SH-SY5Y (cell line): Measurements from ENCODE around the gene PAXX.

ENCODE experiments used
- GATA2 ChIP-seq: IDR thresholded peaks from 2 replicates; pipeline ENCODE4 v1.6.1; 2011; ENCODE audit warnings: mild to moderate bottlenecking, low read depth, low read length
- GATA3 ChIP-seq: IDR thresholded peaks from 2 replicates; pipeline ENCODE4 v1.6.1; 2011; ENCODE audit warnings: low read depth, mild to moderate bottlenecking, low read length, moderate library complexity

Gene PAXX

GRCh38 chr9:137040568-137040967 lies 48.3 kb downstream of the PAXX start:
- TF ChIP-seq GATA2 (no peak), GATA3 (no peak)

DNA sequence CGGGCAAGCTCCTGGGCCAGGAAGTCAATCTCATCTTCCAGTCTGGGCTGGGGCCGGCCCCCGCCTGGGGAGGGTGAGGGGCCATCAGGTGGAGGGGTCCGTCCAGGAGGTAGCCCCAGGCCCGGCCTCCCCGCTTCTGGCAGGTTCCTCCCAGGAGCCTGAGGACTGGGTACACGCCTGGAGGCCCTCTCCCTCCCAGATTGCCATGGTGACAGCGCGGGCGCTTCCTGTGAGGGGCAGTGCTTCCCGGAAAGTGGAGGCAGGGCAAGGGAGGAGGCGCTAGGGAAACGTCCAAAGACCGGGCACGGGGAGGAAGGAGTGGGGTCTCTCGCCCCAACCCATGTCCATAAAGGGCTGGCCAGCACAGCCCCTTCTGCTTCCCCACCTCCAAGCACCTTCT lies 48.9 kb downstream of the PAXX start:
- TF ChIP-seq GATA3 (no peak), GATA2 (no peak)

DNA sequence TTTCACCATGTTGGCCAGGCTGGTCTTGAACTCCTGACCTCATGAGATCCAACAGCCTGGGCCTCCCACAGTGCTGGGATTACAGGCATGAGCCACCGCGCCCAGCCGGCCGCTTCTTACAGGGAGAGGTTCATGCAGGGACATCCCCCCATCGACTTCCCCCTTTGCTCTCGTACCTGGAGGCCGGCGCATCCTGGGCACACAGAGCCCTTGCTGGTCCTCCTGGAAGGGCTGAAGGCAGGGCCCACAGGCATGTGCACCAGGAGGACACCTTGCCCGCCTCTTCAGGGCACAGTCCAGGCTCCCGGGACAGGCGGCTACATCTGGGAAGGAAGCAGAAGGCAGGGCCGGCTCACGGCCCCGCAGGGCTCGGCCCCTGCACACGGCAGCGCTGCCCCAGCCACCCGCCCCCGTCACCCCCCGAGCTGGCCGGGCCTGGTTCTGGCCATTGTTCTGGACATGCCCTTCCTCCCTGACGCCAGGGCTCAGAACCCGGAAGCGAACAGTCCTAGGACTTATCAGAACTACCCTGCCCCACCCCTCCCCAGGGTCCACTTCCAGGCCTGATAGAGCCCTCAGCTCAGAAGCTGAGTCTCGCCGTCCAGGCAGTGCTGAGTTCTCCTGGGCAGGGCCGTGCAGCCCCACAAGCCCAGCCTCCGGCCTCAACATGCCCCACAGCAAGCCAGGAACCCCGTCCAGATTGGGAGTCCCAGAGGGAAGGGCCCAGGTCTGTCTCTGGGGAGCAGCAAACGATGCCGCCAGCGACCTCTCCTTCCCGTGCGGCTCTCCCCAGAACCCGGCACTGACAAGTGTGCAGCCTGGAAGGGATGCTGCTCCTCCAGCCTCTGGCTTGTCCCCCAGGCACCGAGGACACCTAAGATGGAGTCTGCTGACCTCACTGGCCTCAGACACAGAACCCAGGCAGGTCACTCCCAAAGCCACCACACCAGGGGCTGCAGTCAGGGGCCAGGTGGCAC lies 50.8 kb downstream of the PAXX start:
- no peak for TF ChIP-seq GATA3
- TF ChIP-seq GATA2, result no peak
